CD14-positive monocyte (primary cell): ENCODE results near the gene DAW1. TPM values are rescaled to one million over a fixed set of nuclear protein-coding genes. Genes with fewer than 3 reads are reported as not detected.

Source experiments
- DNase-seq, 3 donors: peaks; one replicate each; pipeline ENCODE4 v3.0.0-alpha.2; 2011 to 2022
- H2AFZ ChIP-seq: 2 replicates; pipeline ENCODE4 v1.6.0; 2012; ENCODE audit warnings: mild to moderate bottlenecking, low read depth, low read length, inconsistent platforms; ENCODE audit not compliant: insufficient read depth, poor library complexity, severe bottlenecking
- H3K27ac ChIP-seq, 2 donors: 1 replicate in 1 of 2; 2 replicates in 1 of 2; pipeline ENCODE4 v1.5.1; 2012 to 2013; ENCODE audit warnings: low read length in 2 of 2, control low read depth in 1 of 2, inconsistent platforms in 1 of 2, low read depth in 1 of 2, mild to moderate bottlenecking in 1 of 2
- H3K27me3 ChIP-seq, 2 donors: one replicate each; pipeline versions ENCODE4 v1.6.0 to v1.6.1; 2011 to 2013; ENCODE audit warnings: low read length in 2 of 2; ENCODE audit not compliant: control insufficient read depth in 2 of 2, insufficient read depth in 2 of 2
- H3K36me3 ChIP-seq, 2 donors: replicated peaks in 1 of 2; 1 replicate in 1 of 2; 2 replicates in 1 of 2; pipeline versions ENCODE4 v1.5.1 to v1.6.1; 2012 to 2013; ENCODE audit warnings: low read length in 2 of 2, control low read depth in 1 of 2, inconsistent platforms in 1 of 2, mild to moderate bottlenecking in 1 of 2; ENCODE audit not compliant: insufficient read depth in 2 of 2, control insufficient read depth in 1 of 2
- H3K4me1 ChIP-seq, 2 donors: 1 replicate in 1 of 2; 2 replicates in 1 of 2; pipeline versions ENCODE4 v1.5.1 to v1.6.1; 2012 to 2013; ENCODE audit warnings: low read length in 2 of 2, control low read depth in 1 of 2, inconsistent platforms in 1 of 2, mild to moderate bottlenecking in 1 of 2, moderate library complexity in 1 of 2; ENCODE audit not compliant: insufficient read depth in 2 of 2, control insufficient read depth in 1 of 2
- H3K4me2 ChIP-seq: replicated peaks from 2 replicates; pipeline ENCODE3; 2012; ENCODE audit warnings: low read length, moderate library complexity, mild to moderate bottlenecking; ENCODE audit not compliant: poor library complexity, severe bottlenecking; ENCODE audit errors: extremely low read depth
- H3K4me3 ChIP-seq, 3 experiments: fragments of 200-600 bp in 1 of 3; sonication (generic) in 1 of 3; replicated peaks in 1 of 3; 1 replicate in 2 of 3; 2 replicates in 1 of 3; pipeline ENCODE4 v1.5.1; 2011 to 2013; ENCODE audit warnings: low read length in 3 of 3, mild to moderate bottlenecking in 3 of 3, control low read depth in 2 of 3, low read depth in 2 of 3, inconsistent platforms in 1 of 3, moderate library complexity in 1 of 3
- H3K79me2 ChIP-seq: 2 replicates; pipeline ENCODE4 v1.6.0; 2012; ENCODE audit warnings: mild to moderate bottlenecking, control low read depth, inconsistent platforms, low read length, moderate library complexity; ENCODE audit not compliant: insufficient read depth
- H3K9ac ChIP-seq: 2 replicates; pipeline ENCODE4 v1.6.0; 2017; ENCODE audit warnings: low read length, mild to moderate bottlenecking; ENCODE audit not compliant: insufficient read depth, poor library complexity, severe bottlenecking
- H3K9me3 ChIP-seq, 2 donors: replicated peaks in 1 of 2; 1 replicate in 1 of 2; 2 replicates in 1 of 2; pipeline versions ENCODE4 v1.5.1 to v1.6.1; 2012 to 2013; ENCODE audit warnings: low read length in 2 of 2, control low read depth in 1 of 2; ENCODE audit not compliant: control insufficient read depth in 1 of 2, insufficient read depth in 1 of 2
- H4K20me1 ChIP-seq: 2 replicates; pipeline ENCODE4 v1.6.0; 2012; ENCODE audit warnings: mild to moderate bottlenecking, low read length, control low read depth, moderate library complexity; ENCODE audit not compliant: insufficient read depth
- H3K27ac Mint-ChIP-seq, 7 donors: one replicate each; pipeline ENCODE4 v1.8.0; 2020; ENCODE audit warnings: mild to moderate bottlenecking in 7 of 7, mixed read lengths in 7 of 7, moderate library complexity in 6 of 7, inconsistent platforms in 2 of 7
- H3K27me3 Mint-ChIP-seq, 3 donors: one replicate each; pipeline ENCODE4 v1.8.0; 2021 to 2022; ENCODE audit warnings: low read depth in 3 of 3, mild to moderate bottlenecking in 3 of 3, mixed read lengths in 3 of 3, moderate library complexity in 3 of 3, inconsistent platforms in 1 of 3
- H3K36me3 Mint-ChIP-seq, 2 donors: one replicate each; pipeline ENCODE4 v1.8.0; 2020; ENCODE audit warnings: mixed read lengths in 2 of 2, inconsistent platforms in 1 of 2, mild to moderate bottlenecking in 1 of 2
- H3K4me1 Mint-ChIP-seq: one replicate; pipeline ENCODE4 v1.8.0; 2020; ENCODE audit warnings: mild to moderate bottlenecking, mixed read lengths
- H3K4me3 Mint-ChIP-seq, 2 donors: one replicate each; pipeline ENCODE4 v1.8.0; 2020; ENCODE audit warnings: mild to moderate bottlenecking in 2 of 2, mixed read lengths in 2 of 2, moderate library complexity in 1 of 2
- H3K9me3 Mint-ChIP-seq, 7 donors: one replicate each; pipeline ENCODE4 v1.8.0; 2020 to 2022; ENCODE audit warnings: mixed read lengths in 7 of 7, mild to moderate bottlenecking in 6 of 7, moderate library complexity in 6 of 7, inconsistent platforms in 2 of 7
- WGBS: methylation state at CpG from one replicate; pipeline ENCODE4 v1.1.5; 2013; ENCODE audit warnings: missing lambda C conversion rate; ENCODE audit not compliant: insufficient coverage; 5-methylcytosine and 5-hydroxymethylcytosine counted together
- intact Hi-C, 2 donors: fragments of 100-400 bp; cut with micrococcal nuclease; formaldehyde crosslinking; loops; one replicate each; pipeline versions ENCODE4 v1.15.0 to v1.15.1; 2023
- polyA plus RNA-seq, 3 donors: library from polyadenylated mRNA; depleted of rRNA in 1 of 3; unstranded in 2 of 3; stranded (reverse) in 1 of 3; fragments of 300-500 nt in 2 of 3; fragments of >200 nt in 1 of 3; fragmentation: Illumina TruSeq in 2 of 3; gene quantifications; 1 replicate in 2 of 3; 2 replicates in 1 of 3; pipeline ENCODE4 v1.2.3, GENCODE V29; 2012 to 2021
- TF ChIP-seq, protein P1 (sequence below): fragments of 200-600 bp; IDR thresholded peaks from one replicate; pipeline ENCODE4 v1.8.0; 2022; ENCODE audit warnings: antibody characterized with exemption, mild to moderate bottlenecking

The DAW1 gene
- polyA plus RNA-seq, 3 donors: not detected

- intact Hi-C loops: no loop called here
- no peaks in the 10 kb centered on the region for H4K20me1 ChIP-seq
- Mint-ChIP-seq H3K27ac (peak overlapping the region in 2 of 7 donors; percentile 13 to 16), H3K27me3 (peaks cover 8 to 15% (median 9%) of the 10 kb centered on the region in 3 donors), H3K9me3 (no peaks in the 10 kb centered on the region), H3K4me3 (no peak overlapping the region), H3K4me1 (peaks cover 13% of the 10 kb centered on the region), H3K36me3 (peaks cover 0 to 2% of the 10 kb centered on the region in 2 donors)
- H3K36me3 ChIP-seq: no peaks in the 10 kb centered on the region
- H3K27ac ChIP-seq: no peak overlapping the region
- WGBS: 66% methylated on average over 6 of the region's 7 CpGs
- H2AFZ ChIP-seq: no peak overlapping the region
- no peak overlapping the region for H3K4me3 ChIP-seq
- H3K4me1 ChIP-seq: peaks cover 10 to 15% of the 10 kb centered on the region in 2 donors
- H3K27me3 ChIP-seq: no peaks in the 10 kb centered on the region
- no peaks in the 10 kb centered on the region for H3K79me2 ChIP-seq
- H3K9ac ChIP-seq: no peak overlapping the region
- no peaks in the 10 kb centered on the region for H3K9me3 ChIP-seq
- H3K4me2 ChIP-seq: no peak overlapping the region
- TF ChIP-seq, protein P1, sequence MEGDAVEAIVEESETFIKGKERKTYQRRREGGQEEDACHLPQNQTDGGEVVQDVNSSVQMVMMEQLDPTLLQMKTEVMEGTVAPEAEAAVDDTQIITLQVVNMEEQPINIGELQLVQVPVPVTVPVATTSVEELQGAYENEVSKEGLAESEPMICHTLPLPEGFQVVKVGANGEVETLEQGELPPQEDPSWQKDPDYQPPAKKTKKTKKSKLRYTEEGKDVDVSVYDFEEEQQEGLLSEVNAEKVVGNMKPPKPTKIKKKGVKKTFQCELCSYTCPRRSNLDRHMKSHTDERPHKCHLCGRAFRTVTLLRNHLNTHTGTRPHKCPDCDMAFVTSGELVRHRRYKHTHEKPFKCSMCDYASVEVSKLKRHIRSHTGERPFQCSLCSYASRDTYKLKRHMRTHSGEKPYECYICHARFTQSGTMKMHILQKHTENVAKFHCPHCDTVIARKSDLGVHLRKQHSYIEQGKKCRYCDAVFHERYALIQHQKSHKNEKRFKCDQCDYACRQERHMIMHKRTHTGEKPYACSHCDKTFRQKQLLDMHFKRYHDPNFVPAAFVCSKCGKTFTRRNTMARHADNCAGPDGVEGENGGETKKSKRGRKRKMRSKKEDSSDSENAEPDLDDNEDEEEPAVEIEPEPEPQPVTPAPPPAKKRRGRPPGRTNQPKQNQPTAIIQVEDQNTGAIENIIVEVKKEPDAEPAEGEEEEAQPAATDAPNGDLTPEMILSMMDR: no peak
- DNase-seq: peak; percentile 16 to 43 (median 35)
These were observed 44.3 kb upstream of the DAW1 start for GRCh38 chr2:227827143-227827542.

DNA sequence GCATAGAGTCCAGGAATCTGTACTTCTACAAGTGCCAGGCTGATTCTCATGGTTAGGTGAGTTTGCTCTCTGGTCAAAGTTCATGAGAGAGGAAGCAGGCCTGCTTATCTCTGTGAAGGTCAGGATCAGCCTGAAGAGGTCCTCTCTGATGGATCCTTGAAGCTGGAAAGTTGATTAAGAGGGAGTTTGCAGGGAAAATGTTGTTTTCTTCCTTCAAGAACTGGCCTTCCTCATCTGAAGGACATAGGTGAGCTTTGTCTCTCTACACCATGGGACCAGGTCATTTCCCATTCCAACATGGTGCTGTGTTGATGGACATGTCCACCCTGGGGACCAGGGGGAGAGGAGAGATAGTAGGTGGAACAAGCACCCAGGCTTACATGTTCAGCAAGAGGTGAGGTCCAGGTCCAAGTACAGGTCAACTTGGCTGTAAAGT, 42.9 kb upstream of the DAW1 start:
- no peak for DNase-seq
- Histone ChIP-seq H4K20me1 (no peaks in the 10 kb centered on the region), H3K4me2 (no peak overlapping the region), H2AFZ (no peak overlapping the region), H3K27me3 (no peaks in the 10 kb centered on the region), H3K4me1 (peaks cover 10 to 15% of the 10 kb centered on the region in 2 donors), H3K4me3 (no peak overlapping the region), H3K9ac (no peak overlapping the region), H3K36me3 (no peaks in the 10 kb centered on the region), H3K9me3 (no peaks in the 10 kb centered on the region), H3K79me2 (no peaks in the 10 kb centered on the region), H3K27ac (no peak overlapping the region)
- Mint-ChIP-seq H3K27ac (no peak overlapping the region), H3K4me3 (peak overlapping the region in 1 of 2 donors; percentile 1), H3K36me3 (peaks cover 0 to 2% of the 10 kb centered on the region in 2 donors), H3K4me1 (peaks cover 13% of the 10 kb centered on the region), H3K27me3 (peaks cover 9 to 17% (median 11%) of the 10 kb centered on the region in 3 donors), H3K9me3 (no peaks in the 10 kb centered on the region)
- intact Hi-C loops: no loop called here
- TF ChIP-seq, protein P1: no peak
